ENCODE results near the gene OSBPL3. TPM values are rescaled to one million over a fixed set of nuclear protein-coding genes. Genes with fewer than 3 reads are reported as not detected.

Gene OSBPL3
- polyA plus RNA-seq, 1 of the 3 experiments (the other 2 are of a cell fraction) = 23.2 TPM

DNA sequence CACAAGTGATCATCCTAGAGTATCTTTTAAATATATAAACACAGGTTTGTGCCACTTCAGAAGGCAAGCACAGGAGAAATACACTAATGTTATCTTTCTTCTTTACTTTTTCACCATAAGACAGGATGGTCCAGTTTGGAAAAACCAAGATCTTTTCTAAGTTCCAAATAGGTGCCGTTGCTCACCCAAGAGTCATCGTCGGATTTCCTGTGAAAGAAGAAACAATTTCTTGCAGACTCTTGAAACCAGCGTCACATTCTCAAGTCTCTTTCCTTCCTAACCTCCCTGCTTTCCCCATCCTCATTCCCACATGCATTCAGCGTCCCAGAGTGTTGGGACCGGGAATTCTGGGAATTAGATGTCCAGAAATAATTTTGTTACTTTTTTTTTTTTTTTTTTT lies 179.9 kb downstream of the OSBPL3 start:
- Histone ChIP-seq H3K9me3 (no peaks in the 10 kb centered on the region), H4K20me1 (ENCODE audit: insufficient read depth) (no peaks in the 10 kb centered on the region), H3K9ac (no peak overlapping the region), H2AFZ (ENCODE audit: low read depth) (no peak overlapping the region), H3K27ac (ENCODE audit: low read depth in 2 of 2, low read length in 1 of 2) (no peak overlapping the region), H3K36me3 (replicated peaks in 1 of 2; ENCODE audit: control insufficient read depth in 1 of 2, insufficient read depth in 2 of 2, low read length in 1 of 2) (peaks cover 65 to 69% of the 10 kb centered on the region in 2 experiments), H3K4me1 (ENCODE audit: control insufficient read depth in 1 of 2, insufficient read depth in 2 of 2, low read depth in 1 of 2, low read length in 1 of 2) (no peaks in the 10 kb centered on the region), H3K4me3 (ENCODE audit: low read depth in 2 of 2, low read length in 1 of 2) (no peak overlapping the region), H3K27me3 (ENCODE audit: insufficient read depth) (no peaks in the 10 kb centered on the region), H3K79me2 (ENCODE audit: insufficient read depth) (no peaks in the 10 kb centered on the region), H3F3A (replicated peaks; ENCODE audit: insufficient read depth) (peaks cover 4% of the 10 kb centered on the region), H3K4me2 (no peak overlapping the region), H3K9me2 (no peaks in the 10 kb centered on the region)
- 97% methylated on average over 6 of the region's 6 CpGs for WGBS (ENCODE audit: low lambda C conversion rate)
- TF ChIP-seq TEAD4 (IDR thresholded peaks at IDR 0.05; ENCODE audit: borderline replicate concordance, insufficient read depth) = no peak
- ChIA-PET POLR2A (no interaction called here), CTCF (interaction anchor here (1.0 to 6.0 kb wide), 5 partner anchors 13 to 298 kb away, joined by 3 to 70 read pairs (median 5); no protein-coding TSS in a partner anchor)
- DNase-seq = no peak

DNA sequence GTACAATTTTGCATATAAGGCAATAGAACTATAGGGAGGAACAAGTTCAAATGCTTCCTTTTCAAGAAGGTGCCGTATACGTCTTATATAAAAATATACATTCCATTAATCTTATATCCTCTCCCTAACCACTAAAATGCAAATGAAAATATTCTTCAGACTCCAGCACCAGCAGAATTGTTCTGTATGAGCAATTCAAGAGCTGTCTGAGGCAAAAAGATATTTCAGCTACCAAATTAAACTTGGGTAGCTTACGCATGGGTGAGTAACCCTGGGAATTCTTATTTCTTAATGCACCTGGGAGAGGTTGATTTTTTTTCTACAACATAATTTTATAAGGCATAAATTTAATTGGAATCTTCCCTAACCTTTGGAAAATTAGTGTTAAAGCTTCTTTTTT lies 180.5 kb downstream of the OSBPL3 start:
- POLR2A ChIA-PET = no interaction called here
- no peaks in the 10 kb centered on the region for H3K27me3 ChIP-seq (ENCODE audit: insufficient read depth)
- H3K4me1 ChIP-seq (ENCODE audit: control insufficient read depth in 1 of 2, insufficient read depth in 2 of 2, low read depth in 1 of 2, low read length in 1 of 2) = no peaks in the 10 kb centered on the region
- no peak overlapping the region for H3K27ac ChIP-seq (ENCODE audit: low read depth in 2 of 2, low read length in 1 of 2)
- whole genome bisulfite sequencing (ENCODE audit: low lambda C conversion rate) = 95% methylated on average over 3 of the region's 3 CpGs
- TF ChIP-seq, protein P1, sequence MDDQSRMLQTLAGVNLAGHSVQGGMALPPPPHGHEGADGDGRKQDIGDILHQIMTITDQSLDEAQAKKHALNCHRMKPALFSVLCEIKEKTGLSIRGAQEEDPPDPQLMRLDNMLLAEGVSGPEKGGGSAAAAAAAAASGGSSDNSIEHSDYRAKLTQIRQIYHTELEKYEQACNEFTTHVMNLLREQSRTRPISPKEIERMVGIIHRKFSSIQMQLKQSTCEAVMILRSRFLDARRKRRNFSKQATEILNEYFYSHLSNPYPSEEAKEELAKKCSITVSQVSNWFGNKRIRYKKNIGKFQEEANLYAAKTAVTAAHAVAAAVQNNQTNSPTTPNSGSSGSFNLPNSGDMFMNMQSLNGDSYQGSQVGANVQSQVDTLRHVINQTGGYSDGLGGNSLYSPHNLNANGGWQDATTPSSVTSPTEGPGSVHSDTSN (IDR thresholded peaks at IDR 0.05) = no peak
- TF ChIP-seq, protein P2, sequence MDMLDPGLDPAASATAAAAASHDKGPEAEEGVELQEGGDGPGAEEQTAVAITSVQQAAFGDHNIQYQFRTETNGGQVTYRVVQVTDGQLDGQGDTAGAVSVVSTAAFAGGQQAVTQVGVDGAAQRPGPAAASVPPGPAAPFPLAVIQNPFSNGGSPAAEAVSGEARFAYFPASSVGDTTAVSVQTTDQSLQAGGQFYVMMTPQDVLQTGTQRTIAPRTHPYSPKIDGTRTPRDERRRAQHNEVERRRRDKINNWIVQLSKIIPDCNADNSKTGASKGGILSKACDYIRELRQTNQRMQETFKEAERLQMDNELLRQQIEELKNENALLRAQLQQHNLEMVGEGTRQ (IDR thresholded peaks at IDR 0.05; ENCODE audit: borderline replicate concordance, low read depth, low read length) = no peak
- TF ChIP-seq, protein P3, sequence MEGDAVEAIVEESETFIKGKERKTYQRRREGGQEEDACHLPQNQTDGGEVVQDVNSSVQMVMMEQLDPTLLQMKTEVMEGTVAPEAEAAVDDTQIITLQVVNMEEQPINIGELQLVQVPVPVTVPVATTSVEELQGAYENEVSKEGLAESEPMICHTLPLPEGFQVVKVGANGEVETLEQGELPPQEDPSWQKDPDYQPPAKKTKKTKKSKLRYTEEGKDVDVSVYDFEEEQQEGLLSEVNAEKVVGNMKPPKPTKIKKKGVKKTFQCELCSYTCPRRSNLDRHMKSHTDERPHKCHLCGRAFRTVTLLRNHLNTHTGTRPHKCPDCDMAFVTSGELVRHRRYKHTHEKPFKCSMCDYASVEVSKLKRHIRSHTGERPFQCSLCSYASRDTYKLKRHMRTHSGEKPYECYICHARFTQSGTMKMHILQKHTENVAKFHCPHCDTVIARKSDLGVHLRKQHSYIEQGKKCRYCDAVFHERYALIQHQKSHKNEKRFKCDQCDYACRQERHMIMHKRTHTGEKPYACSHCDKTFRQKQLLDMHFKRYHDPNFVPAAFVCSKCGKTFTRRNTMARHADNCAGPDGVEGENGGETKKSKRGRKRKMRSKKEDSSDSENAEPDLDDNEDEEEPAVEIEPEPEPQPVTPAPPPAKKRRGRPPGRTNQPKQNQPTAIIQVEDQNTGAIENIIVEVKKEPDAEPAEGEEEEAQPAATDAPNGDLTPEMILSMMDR (IDR thresholded peaks at IDR 0.05) = no peak
- TF ChIP-seq RCOR1 (IDR thresholded peaks at IDR 0.05; ENCODE audit: low read length) (no peak), TEAD4 (IDR thresholded peaks at IDR 0.05; ENCODE audit: borderline replicate concordance, insufficient read depth) (no peak), NRF1 (IDR thresholded peaks at IDR 0.05; ENCODE audit: low read depth, low read length) (no peak), RAD21 (IDR thresholded peaks at IDR 0.05; ENCODE audit: low read length) (no peak), GABPA (IDR thresholded peaks at IDR 0.05; ENCODE audit: low read depth) (no peak), JUND (IDR thresholded peaks at IDR 0.05) (no peak), TCF12 (IDR thresholded peaks at IDR 0.05) (no peak), RFX5 (IDR thresholded peaks at IDR 0.05; ENCODE audit: low read length) (no peak), RXRA (IDR thresholded peaks at IDR 0.05; ENCODE audit: borderline replicate concordance, low read depth) (no peak), MXI1 (IDR thresholded peaks at IDR 0.05; ENCODE audit: low read depth, low read length) (no peak), EZH2phosphoT487 (IDR thresholded peaks at IDR 0.05; ENCODE audit: borderline replicate concordance, low read depth) (no peak)
- TF ChIP-seq, protein P4, sequence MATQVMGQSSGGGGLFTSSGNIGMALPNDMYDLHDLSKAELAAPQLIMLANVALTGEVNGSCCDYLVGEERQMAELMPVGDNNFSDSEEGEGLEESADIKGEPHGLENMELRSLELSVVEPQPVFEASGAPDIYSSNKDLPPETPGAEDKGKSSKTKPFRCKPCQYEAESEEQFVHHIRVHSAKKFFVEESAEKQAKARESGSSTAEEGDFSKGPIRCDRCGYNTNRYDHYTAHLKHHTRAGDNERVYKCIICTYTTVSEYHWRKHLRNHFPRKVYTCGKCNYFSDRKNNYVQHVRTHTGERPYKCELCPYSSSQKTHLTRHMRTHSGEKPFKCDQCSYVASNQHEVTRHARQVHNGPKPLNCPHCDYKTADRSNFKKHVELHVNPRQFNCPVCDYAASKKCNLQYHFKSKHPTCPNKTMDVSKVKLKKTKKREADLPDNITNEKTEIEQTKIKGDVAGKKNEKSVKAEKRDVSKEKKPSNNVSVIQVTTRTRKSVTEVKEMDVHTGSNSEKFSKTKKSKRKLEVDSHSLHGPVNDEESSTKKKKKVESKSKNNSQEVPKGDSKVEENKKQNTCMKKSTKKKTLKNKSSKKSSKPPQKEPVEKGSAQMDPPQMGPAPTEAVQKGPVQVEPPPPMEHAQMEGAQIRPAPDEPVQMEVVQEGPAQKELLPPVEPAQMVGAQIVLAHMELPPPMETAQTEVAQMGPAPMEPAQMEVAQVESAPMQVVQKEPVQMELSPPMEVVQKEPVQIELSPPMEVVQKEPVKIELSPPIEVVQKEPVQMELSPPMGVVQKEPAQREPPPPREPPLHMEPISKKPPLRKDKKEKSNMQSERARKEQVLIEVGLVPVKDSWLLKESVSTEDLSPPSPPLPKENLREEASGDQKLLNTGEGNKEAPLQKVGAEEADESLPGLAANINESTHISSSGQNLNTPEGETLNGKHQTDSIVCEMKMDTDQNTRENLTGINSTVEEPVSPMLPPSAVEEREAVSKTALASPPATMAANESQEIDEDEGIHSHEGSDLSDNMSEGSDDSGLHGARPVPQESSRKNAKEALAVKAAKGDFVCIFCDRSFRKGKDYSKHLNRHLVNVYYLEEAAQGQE (IDR thresholded peaks at IDR 0.05; ENCODE audit: low read depth, low read length) = no peak
- TF ChIP-seq, protein P5, sequence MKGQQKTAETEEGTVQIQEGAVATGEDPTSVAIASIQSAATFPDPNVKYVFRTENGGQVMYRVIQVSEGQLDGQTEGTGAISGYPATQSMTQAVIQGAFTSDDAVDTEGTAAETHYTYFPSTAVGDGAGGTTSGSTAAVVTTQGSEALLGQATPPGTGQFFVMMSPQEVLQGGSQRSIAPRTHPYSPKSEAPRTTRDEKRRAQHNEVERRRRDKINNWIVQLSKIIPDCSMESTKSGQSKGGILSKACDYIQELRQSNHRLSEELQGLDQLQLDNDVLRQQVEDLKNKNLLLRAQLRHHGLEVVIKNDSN (IDR thresholded peaks at IDR 0.05; ENCODE audit: borderline replicate concordance, low read depth) = no peak
- TF ChIP-seq, protein P6, sequence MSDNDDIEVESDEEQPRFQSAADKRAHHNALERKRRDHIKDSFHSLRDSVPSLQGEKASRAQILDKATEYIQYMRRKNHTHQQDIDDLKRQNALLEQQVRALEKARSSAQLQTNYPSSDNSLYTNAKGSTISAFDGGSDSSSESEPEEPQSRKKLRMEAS (IDR thresholded peaks at IDR 0.05; ENCODE audit: low read depth) = no peak
- TF ChIP-seq, protein P7, sequence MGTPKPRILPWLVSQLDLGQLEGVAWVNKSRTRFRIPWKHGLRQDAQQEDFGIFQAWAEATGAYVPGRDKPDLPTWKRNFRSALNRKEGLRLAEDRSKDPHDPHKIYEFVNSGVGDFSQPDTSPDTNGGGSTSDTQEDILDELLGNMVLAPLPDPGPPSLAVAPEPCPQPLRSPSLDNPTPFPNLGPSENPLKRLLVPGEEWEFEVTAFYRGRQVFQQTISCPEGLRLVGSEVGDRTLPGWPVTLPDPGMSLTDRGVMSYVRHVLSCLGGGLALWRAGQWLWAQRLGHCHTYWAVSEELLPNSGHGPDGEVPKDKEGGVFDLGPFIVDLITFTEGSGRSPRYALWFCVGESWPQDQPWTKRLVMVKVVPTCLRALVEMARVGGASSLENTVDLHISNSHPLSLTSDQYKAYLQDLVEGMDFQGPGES (IDR thresholded peaks at IDR 0.05; ENCODE audit: low read depth, low read length) = no peak
- H3K36me3 ChIP-seq (replicated peaks in 1 of 2; ENCODE audit: control insufficient read depth in 1 of 2, insufficient read depth in 2 of 2, low read length in 1 of 2) = peaks cover 60 to 65% of the 10 kb centered on the region in 2 experiments
- no peak overlapping the region for H2AFZ ChIP-seq (ENCODE audit: low read depth)
- H3K79me2 ChIP-seq (ENCODE audit: insufficient read depth) = no peaks in the 10 kb centered on the region
- no peak for DNase-seq
- CTCF ChIA-PET = interaction anchor here (1.4 to 6.0 kb wide), 4 partner anchors 13 to 299 kb away, joined by 3 to 70 read pairs (median 6); no protein-coding TSS in a partner anchor
- H3K9me3 ChIP-seq = no peaks in the 10 kb centered on the region
- no peak overlapping the region for H3K4me3 ChIP-seq (ENCODE audit: low read depth in 2 of 2, low read length in 1 of 2)
- no peak overlapping the region for H3K9ac ChIP-seq
- H3K9me2 ChIP-seq = no peaks in the 10 kb centered on the region
- H3F3A ChIP-seq (replicated peaks; ENCODE audit: insufficient read depth) = peaks cover 4% of the 10 kb centered on the region
- H3K4me2 ChIP-seq = no peak overlapping the region
- H4K20me1 ChIP-seq (ENCODE audit: insufficient read depth) = no peaks in the 10 kb centered on the region

Measured in SK-N-SH (cell line).